SK-N-SH (cell line): ENCODE data around the gene GPR152. TPM values are rescaled to one million over a fixed set of nuclear protein-coding genes. Genes with fewer than 3 reads are reported as not detected.

ENCODE experiments used
- CTCF ChIA-PET: fragments of 300-600, 350-600 bp; formaldehyde crosslinking; extraction: SDS; loops from one replicate; lab custom pipeline; 2021; lab: Yijun Ruan, JAX
- POLR2A ChIA-PET: fragments of 350-600 bp; sonication (Branson Sonifier 250); formaldehyde crosslinking; extraction: SDS; loops from one replicate; lab custom pipeline; 2020; ENCODE audit warnings: antibody characterized with exemption, inconsistent platforms; lab: Yijun Ruan, JAX
- DNase-seq: peaks from one replicate; pipeline ENCODE4 v3.0.0; 2012
- H2AFZ ChIP-seq: fragments of 200-600 bp; sonication (generic); 2 replicates; pipeline ENCODE4 v1.8.1; 2016; ENCODE audit warnings: antibody characterized with exemption, mild to moderate bottlenecking, low read depth
- H3F3A ChIP-seq: fragments of 200-600 bp; sonication (generic); replicated peaks from 2 replicates; pipeline ENCODE3; 2016; ENCODE audit warnings: antibody characterized with exemption, mild to moderate bottlenecking; ENCODE audit not compliant: insufficient read depth
- H3K27ac ChIP-seq, 2 experiments: fragments of 200-500 bp in 1 of 2; fragments of 200-600 bp in 1 of 2; sonication (Bioruptor generic) in 1 of 2; sonication (generic), shearing (Covaris generic) in 1 of 2; 2 replicates each; pipeline versions ENCODE4 v1.5.1 to v1.6.1; 2014 to 2016; ENCODE audit warnings: low read depth in 2 of 2, inconsistent platforms in 1 of 2, low read length in 1 of 2, mild to moderate bottlenecking in 1 of 2, mixed read lengths in 1 of 2
- H3K27me3 ChIP-seq: fragments of 200-600 bp; sonication (generic), shearing (Covaris generic); 2 replicates; pipeline ENCODE4 v1.6.1; 2016; ENCODE audit warnings: mixed run types; ENCODE audit not compliant: insufficient read depth
- H3K36me3 ChIP-seq, 2 experiments: fragments of 200-500 bp in 1 of 2; fragments of 200-600 bp in 1 of 2; sonication (Bioruptor generic) in 1 of 2; sonication (generic) in 1 of 2; replicated peaks in 1 of 2; 2 replicates each; pipeline versions ENCODE3 to v1.5.1; 2014 to 2016; ENCODE audit warnings: low read length in 1 of 2, mild to moderate bottlenecking in 1 of 2; ENCODE audit not compliant: insufficient read depth in 2 of 2, control insufficient read depth in 1 of 2
- H3K4me1 ChIP-seq, 2 experiments: fragments of 200-500 bp in 1 of 2; fragments of 200-600 bp in 1 of 2; sonication (Bioruptor generic) in 1 of 2; sonication (generic), shearing (Covaris generic) in 1 of 2; 2 replicates each; pipeline versions ENCODE4 v1.5.1 to v1.6.1; 2014 to 2016; ENCODE audit warnings: low read depth in 1 of 2, low read length in 1 of 2, mixed run types in 1 of 2; ENCODE audit not compliant: insufficient read depth in 2 of 2, control insufficient read depth in 1 of 2
- H3K4me2 ChIP-seq: fragments of 200-600 bp; sonication (generic), shearing (Covaris generic); 2 replicates; pipeline ENCODE4 v1.6.1; 2017; ENCODE audit warnings: mixed run types
- H3K4me3 ChIP-seq, 2 experiments: fragments of 200-500 bp in 1 of 2; fragments of 200-600 bp in 1 of 2; sonication (Bioruptor generic) in 1 of 2; sonication (generic), shearing (Covaris generic) in 1 of 2; 2 replicates each; pipeline versions ENCODE4 v1.5.1 to v1.8.1; 2014 to 2016; ENCODE audit warnings: low read depth in 2 of 2, inconsistent platforms in 1 of 2, low read length in 1 of 2, mild to moderate bottlenecking in 1 of 2, mixed read lengths in 1 of 2, moderate library complexity in 1 of 2
- H3K79me2 ChIP-seq: fragments of 200-600 bp; sonication (generic); 2 replicates; pipeline ENCODE4 v1.8.1; 2017; ENCODE audit warnings: mild to moderate bottlenecking; ENCODE audit not compliant: insufficient read depth
- H3K9ac ChIP-seq: fragments of 200-600 bp; sonication (generic); 2 replicates; pipeline ENCODE4 v1.6.1; 2017; ENCODE audit warnings: mixed run types
- H3K9me2 ChIP-seq: fragments of 200-600 bp; sonication (generic); 2 replicates; pipeline ENCODE4 v1.6.1; 2017; ENCODE audit warnings: mixed run types
- H3K9me3 ChIP-seq: fragments of 200-600 bp; sonication (generic); 2 replicates; pipeline ENCODE4 v1.6.1; 2017; ENCODE audit warnings: mixed run types, mild to moderate bottlenecking, moderate library complexity
- H4K20me1 ChIP-seq: fragments of 200-600 bp; sonication (generic); 2 replicates; pipeline ENCODE4 v1.6.1; 2017; ENCODE audit warnings: mild to moderate bottlenecking, mixed run types; ENCODE audit not compliant: insufficient read depth
- CHD2 ChIP-seq: fragments of 150-350 bp; IDR thresholded peaks from 2 replicates; pipeline ENCODE4 v1.6.1; 2018; ENCODE audit warnings: low read length; ENCODE audit not compliant: partially characterized antibody
- EZH2phosphoT487 ChIP-seq: fragments of 200-600 bp; sonication (generic); IDR thresholded peaks from 2 replicates; pipeline ENCODE4 v1.6.1; 2017; ENCODE audit warnings: low read depth, mixed run types, mild to moderate bottlenecking, antibody characterized with exemption, moderate library complexity, borderline replicate concordance
- FOXJ3 ChIP-seq: sonication (generic); formaldehyde crosslinking; IDR thresholded peaks from 2 replicates; pipeline ENCODE4 v1.5.1; 2020; ENCODE audit warnings: mild to moderate bottlenecking, missing genetic modification reagents
- FOXM1 ChIP-seq: IDR thresholded peaks from 2 replicates; pipeline ENCODE4 v1.4.0; 2012; ENCODE audit warnings: low read depth, mild to moderate bottlenecking
- JUND ChIP-seq: IDR thresholded peaks from 2 replicates; pipeline ENCODE4 v1.4.0; 2012
- MEF2A ChIP-seq: IDR thresholded peaks from 2 replicates; pipeline ENCODE4 v1.4.0; 2012; ENCODE audit warnings: low read depth, borderline replicate concordance
- MXI1 ChIP-seq: IDR thresholded peaks from 2 replicates; pipeline ENCODE4 v1.6.1; 2012; ENCODE audit warnings: mild to moderate bottlenecking, low read depth, low read length, improper control_type of control experiment
- NRF1 ChIP-seq: IDR thresholded peaks from 2 replicates; pipeline ENCODE4 v1.6.1; 2012; ENCODE audit warnings: low read depth, mild to moderate bottlenecking, low read length
- POLR2AphosphoS5 ChIP-seq: IDR thresholded peaks from 2 replicates; pipeline ENCODE4 v1.6.1; 2012; ENCODE audit warnings: low read depth, low read length
- RAD21 ChIP-seq: IDR thresholded peaks from 2 replicates; pipeline ENCODE4 v1.6.1; 2012; ENCODE audit warnings: mild to moderate bottlenecking, low read length
- RCOR1 ChIP-seq: fragments of 150-350 bp; IDR thresholded peaks from 2 replicates; pipeline ENCODE4 v1.6.1; 2017; ENCODE audit warnings: antibody characterized with exemption, low read length
- SIN3A ChIP-seq: IDR thresholded peaks from 2 replicates; pipeline ENCODE4 v1.6.1; 2012; ENCODE audit warnings: low read depth, mild to moderate bottlenecking, low read length, moderate library complexity, borderline replicate concordance
- TAF1 ChIP-seq: IDR thresholded peaks from 2 replicates; pipeline ENCODE4 v1.6.1; 2012; ENCODE audit warnings: low read depth, mild to moderate bottlenecking, low read length, moderate library complexity, borderline replicate concordance
- TEAD4 ChIP-seq: IDR thresholded peaks from 2 replicates; pipeline ENCODE4 v1.4.0; 2012; ENCODE audit warnings: mild to moderate bottlenecking, borderline replicate concordance; ENCODE audit not compliant: insufficient read depth
- USF1 ChIP-seq: IDR thresholded peaks from 2 replicates; pipeline ENCODE4 v1.4.0; 2012; ENCODE audit warnings: low read depth, borderline replicate concordance
- WGBS: methylation state at CpG from one replicate; pipeline ENCODE4 v1.1.6; 2017; ENCODE audit warnings: low lambda C conversion rate; 5-methylcytosine and 5-hydroxymethylcytosine counted together
- polyA plus RNA-seq, 3 experiments: library from polyadenylated mRNA; depleted of rRNA; stranded (reverse); fragments of >200 nt; gene quantifications; 2 replicates each; pipeline ENCODE4 v1.2.3, GENCODE V29; 2012
- TF ChIP-seq, protein P1 (sequence below): IDR thresholded peaks from 2 replicates; pipeline ENCODE4 v1.4.0; 2012; ENCODE audit warnings: low read depth, borderline replicate concordance
- TF ChIP-seq, protein P2 (sequence below): fragments of 150-350 bp; IDR thresholded peaks from 2 replicates; pipeline ENCODE4 v1.6.1; 2017; ENCODE audit warnings: antibody characterized with exemption, low read length, low read depth, borderline replicate concordance

The GPR152 gene
- polyA plus RNA-seq, 1 of the 3 experiments (the other 2 are of a cell fraction) = not detected

GRCh38 chr11:67468456-67468758 lies 15.9 kb upstream of the GPR152 start:
- Histone ChIP-seq H3K36me3 (no peaks in the 10 kb centered on the region), H3F3A (peaks cover 10% of the 10 kb centered on the region), H3K9me3 (no peaks in the 10 kb centered on the region), H3K4me2 (peak overlapping the region; percentile 98), H3K4me3 (peak overlapping the region; percentile 73 to 90), H4K20me1 (no peaks in the 10 kb centered on the region), H3K79me2 (peaks cover 7% of the 10 kb centered on the region; the same call in 1 of the 2 replicates), H3K9me2 (no peaks in the 10 kb centered on the region), H3K4me1 (peaks cover 9 to 35% of the 10 kb centered on the region in 2 experiments; a peak in 2 of 4 replicates), H3K27me3 (no peaks in the 10 kb centered on the region), H3K9ac (peak overlapping the region; percentile 87), H2AFZ (peak overlapping the region; percentile 63; the same call in 1 of the 2 replicates), H3K27ac (peak overlapping the region; percentile 56 to 58; a peak in 2 of 4 replicates)
- CTCF ChIA-PET = interaction anchor here (0.8 to 3.4 kb wide), 10 partner anchors 8 to 119 kb away, joined by 3 to 32 read pairs (median 5); partner anchors contain the start of gene PPP1CA
- WGBS = 25% methylated on average over 2 of the region's 6 CpGs
- POLR2A ChIA-PET = interaction anchor here (0.6 to 2.9 kb wide), 6 partner anchors 15 to 243 kb away, joined by 3 to 13 read pairs (median 6); partner anchors contain the start of genes AIP, PPP1CA, RAD9A and RPS6KB2
- no peak for DNase-seq
- TF ChIP-seq CHD2 (no peak), EZH2phosphoT487 (no peak), NRF1 (no peak), POLR2AphosphoS5 (no peak), TEAD4 (no peak), JUND (no peak), FOXM1 (no peak), MEF2A (no peak), RAD21 (no peak), SIN3A (no peak), FOXJ3 (CRISPR knock-in tag) (no peak)
- TF ChIP-seq, protein P1, sequence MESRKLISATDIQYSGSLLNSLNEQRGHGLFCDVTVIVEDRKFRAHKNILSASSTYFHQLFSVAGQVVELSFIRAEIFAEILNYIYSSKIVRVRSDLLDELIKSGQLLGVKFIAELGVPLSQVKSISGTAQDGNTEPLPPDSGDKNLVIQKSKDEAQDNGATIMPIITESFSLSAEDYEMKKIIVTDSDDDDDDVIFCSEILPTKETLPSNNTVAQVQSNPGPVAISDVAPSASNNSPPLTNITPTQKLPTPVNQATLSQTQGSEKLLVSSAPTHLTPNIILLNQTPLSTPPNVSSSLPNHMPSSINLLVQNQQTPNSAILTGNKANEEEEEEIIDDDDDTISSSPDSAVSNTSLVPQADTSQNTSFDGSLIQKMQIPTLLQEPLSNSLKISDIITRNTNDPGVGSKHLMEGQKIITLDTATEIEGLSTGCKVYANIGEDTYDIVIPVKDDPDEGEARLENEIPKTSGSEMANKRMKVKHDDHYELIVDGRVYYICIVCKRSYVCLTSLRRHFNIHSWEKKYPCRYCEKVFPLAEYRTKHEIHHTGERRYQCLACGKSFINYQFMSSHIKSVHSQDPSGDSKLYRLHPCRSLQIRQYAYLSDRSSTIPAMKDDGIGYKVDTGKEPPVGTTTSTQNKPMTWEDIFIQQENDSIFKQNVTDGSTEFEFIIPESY = no peak
- TF ChIP-seq, protein P2, sequence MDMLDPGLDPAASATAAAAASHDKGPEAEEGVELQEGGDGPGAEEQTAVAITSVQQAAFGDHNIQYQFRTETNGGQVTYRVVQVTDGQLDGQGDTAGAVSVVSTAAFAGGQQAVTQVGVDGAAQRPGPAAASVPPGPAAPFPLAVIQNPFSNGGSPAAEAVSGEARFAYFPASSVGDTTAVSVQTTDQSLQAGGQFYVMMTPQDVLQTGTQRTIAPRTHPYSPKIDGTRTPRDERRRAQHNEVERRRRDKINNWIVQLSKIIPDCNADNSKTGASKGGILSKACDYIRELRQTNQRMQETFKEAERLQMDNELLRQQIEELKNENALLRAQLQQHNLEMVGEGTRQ = no peak

GRCh38 chr11:67468056-67468455 lies 15.5 kb upstream of the GPR152 start:
- Histone ChIP-seq H3K9ac (peak overlapping the region; percentile 87), H4K20me1 (no peaks in the 10 kb centered on the region), H3K9me3 (no peaks in the 10 kb centered on the region), H3K79me2 (peaks cover 7% of the 10 kb centered on the region; the same call in 1 of the 2 replicates), H3K4me1 (peaks cover 9 to 35% of the 10 kb centered on the region in 2 experiments; a peak in 2 of 4 replicates), H3K27me3 (no peaks in the 10 kb centered on the region), H3K4me2 (peak overlapping the region; percentile 98), H3K27ac (peak overlapping the region; percentile 56 to 58; a peak in 2 of 4 replicates), H2AFZ (peak overlapping the region; percentile 63; the same call in 1 of the 2 replicates), H3K36me3 (no peaks in the 10 kb centered on the region), H3F3A (peaks cover 10% of the 10 kb centered on the region), H3K9me2 (no peaks in the 10 kb centered on the region), H3K4me3 (peak overlapping the region; percentile 73 to 90)
- POLR2A ChIA-PET = interaction anchor here (0.6 to 2.9 kb wide), 5 partner anchors 18 to 243 kb away, joined by 3 to 13 read pairs (median 5); partner anchors contain the start of genes PPP1CA, RAD9A and RPS6KB2
- CTCF ChIA-PET = interaction anchor here (0.8 to 3.4 kb wide), 9 partner anchors 8 to 122 kb away, joined by 3 to 32 read pairs (median 4); partner anchors contain the start of gene PPP1CA
- DNase-seq = peak; percentile 19
- no peak for TF ChIP-seq RCOR1
- no peak for TF ChIP-seq MXI1
- no peak for TF ChIP-seq EZH2phosphoT487
- TF ChIP-seq USF1 = no peak
- TF ChIP-seq TAF1 = no peak
- WGBS = 30% methylated on average over 4 of the region's 5 CpGs
